ENCODE results near the gene MFNG. TPM values are rescaled to one million over a fixed set of nuclear protein-coding genes. Genes with fewer than 3 reads are reported as not detected.

MFNG gene
- total RNA-seq, 1 experiment from 2014 or later: 7.1 TPM

DNA sequence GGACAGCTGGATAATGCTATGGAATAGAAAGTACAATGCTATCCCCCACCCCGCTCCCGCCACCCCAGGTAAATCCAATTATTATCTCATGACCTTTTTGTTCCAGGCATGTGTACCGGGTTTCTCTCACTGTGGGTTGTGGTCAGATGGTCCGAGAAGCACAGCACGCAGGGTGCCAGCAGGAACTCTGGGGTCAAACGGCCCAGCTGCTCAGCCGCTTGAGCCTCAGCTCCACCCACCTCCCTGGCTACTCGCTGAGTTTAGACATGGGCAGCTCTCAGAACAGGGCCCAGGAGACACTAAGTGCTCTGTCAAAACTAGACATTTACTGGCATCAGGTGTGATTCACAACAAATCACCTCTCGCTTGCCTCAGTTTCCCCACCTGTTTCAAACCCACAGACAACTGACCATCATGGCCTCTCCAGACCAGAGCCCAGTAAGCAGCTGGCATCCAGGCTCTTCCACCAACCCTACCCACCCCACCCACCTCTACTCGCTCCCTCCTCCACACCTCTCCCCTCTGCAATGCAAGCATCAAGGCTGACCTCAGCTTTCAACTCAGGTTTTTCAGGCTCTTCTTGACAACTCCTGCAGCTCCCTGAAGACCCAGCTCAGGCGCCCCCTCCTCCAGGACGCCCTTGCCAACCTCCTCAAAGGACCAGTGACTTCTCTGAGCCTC is 13.0 kb upstream of the MFNG start:
- ChIA-PET CTCF (interaction anchor here (1.2 kb wide), 1 partner anchor 27 kb away, joined by 5 read pairs; no protein-coding TSS in a partner anchor), POLR2A (no interaction called here)
- H3K27me3 ChIP-seq (ENCODE audit: control insufficient read depth, insufficient read depth, low read length): no peaks in the 10 kb centered on the region
- H3K4me3 ChIP-seq (ENCODE audit: low read depth in 2 of 2, low read length in 2 of 2): no peak overlapping the region
- no peaks in the 10 kb centered on the region for H3K9me3 ChIP-seq (ENCODE audit: control insufficient read depth, insufficient read depth, low read depth, low read length)
- DNase-seq (ENCODE audit: low read depth, low spot score) (no peak), ATAC-seq (no peak)
- peak overlapping the region; percentile 77; the same call in 1 of the 2 replicates for H3K27ac ChIP-seq (ENCODE audit: low read length)
- no TSS peak for BruUV-seq (replicated peaks)
- in situ Hi-C loops (cut with HindIII; ENCODE audit: low pct_unique_long_range_greater_than_20kb, low sequenced_read_pairs) (no loop called here), intact Hi-C loops (cut with micrococcal nuclease; ENCODE audit: unreplicated experiment) (no loop called here)
- no peak for TF ChIP-seq POLR2AphosphoS5 (IDR thresholded peaks at IDR 0.05; ENCODE audit: low read depth, low read length)
- TF ChIP-seq, protein P1, sequence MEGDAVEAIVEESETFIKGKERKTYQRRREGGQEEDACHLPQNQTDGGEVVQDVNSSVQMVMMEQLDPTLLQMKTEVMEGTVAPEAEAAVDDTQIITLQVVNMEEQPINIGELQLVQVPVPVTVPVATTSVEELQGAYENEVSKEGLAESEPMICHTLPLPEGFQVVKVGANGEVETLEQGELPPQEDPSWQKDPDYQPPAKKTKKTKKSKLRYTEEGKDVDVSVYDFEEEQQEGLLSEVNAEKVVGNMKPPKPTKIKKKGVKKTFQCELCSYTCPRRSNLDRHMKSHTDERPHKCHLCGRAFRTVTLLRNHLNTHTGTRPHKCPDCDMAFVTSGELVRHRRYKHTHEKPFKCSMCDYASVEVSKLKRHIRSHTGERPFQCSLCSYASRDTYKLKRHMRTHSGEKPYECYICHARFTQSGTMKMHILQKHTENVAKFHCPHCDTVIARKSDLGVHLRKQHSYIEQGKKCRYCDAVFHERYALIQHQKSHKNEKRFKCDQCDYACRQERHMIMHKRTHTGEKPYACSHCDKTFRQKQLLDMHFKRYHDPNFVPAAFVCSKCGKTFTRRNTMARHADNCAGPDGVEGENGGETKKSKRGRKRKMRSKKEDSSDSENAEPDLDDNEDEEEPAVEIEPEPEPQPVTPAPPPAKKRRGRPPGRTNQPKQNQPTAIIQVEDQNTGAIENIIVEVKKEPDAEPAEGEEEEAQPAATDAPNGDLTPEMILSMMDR (IDR thresholded peaks at IDR 0.05): no peak
- peaks cover 67% of the 10 kb centered on the region for H3K4me1 ChIP-seq (ENCODE audit: control insufficient read depth, insufficient read depth, low read length)
- no peaks in the 10 kb centered on the region for H3K36me3 ChIP-seq (ENCODE audit: control insufficient read depth, insufficient read depth, low read length)

GRCh38 chr22:37498289-37498909 is 12.2 kb upstream of the MFNG start:
- POLR2A ChIA-PET: no interaction called here
- no peaks in the 10 kb centered on the region for H3K9me3 ChIP-seq (ENCODE audit: control insufficient read depth, insufficient read depth, low read depth, low read length)
- no peak for DNase-seq (ENCODE audit: low read depth, low spot score)
- H3K27ac ChIP-seq (ENCODE audit: low read length): peak overlapping the region; percentile 39
- ATAC-seq: no peak
- no peaks in the 10 kb centered on the region for H3K27me3 ChIP-seq (ENCODE audit: control insufficient read depth, insufficient read depth, low read length)
- H3K4me3 ChIP-seq (ENCODE audit: low read depth in 2 of 2, low read length in 2 of 2): no peak overlapping the region
- in situ Hi-C loops (cut with HindIII; ENCODE audit: low pct_unique_long_range_greater_than_20kb, low sequenced_read_pairs) (no loop called here), intact Hi-C loops (cut with micrococcal nuclease; ENCODE audit: unreplicated experiment) (no loop called here)
- BruUV-seq (replicated peaks): no TSS peak
- CTCF ChIA-PET: no interaction called here
- TF ChIP-seq, protein P1 (IDR thresholded peaks at IDR 0.05): peak; percentile 81; the same call in 1 of the 2 replicates
- no peak for TF ChIP-seq TCF7L2 (IDR thresholded peaks at IDR 0.05; ENCODE audit: low read depth, low read length)
- H3K4me1 ChIP-seq (ENCODE audit: control insufficient read depth, insufficient read depth, low read length): peaks cover 63% of the 10 kb centered on the region
- no peaks in the 10 kb centered on the region for H3K36me3 ChIP-seq (ENCODE audit: control insufficient read depth, insufficient read depth, low read length)

DNA sequence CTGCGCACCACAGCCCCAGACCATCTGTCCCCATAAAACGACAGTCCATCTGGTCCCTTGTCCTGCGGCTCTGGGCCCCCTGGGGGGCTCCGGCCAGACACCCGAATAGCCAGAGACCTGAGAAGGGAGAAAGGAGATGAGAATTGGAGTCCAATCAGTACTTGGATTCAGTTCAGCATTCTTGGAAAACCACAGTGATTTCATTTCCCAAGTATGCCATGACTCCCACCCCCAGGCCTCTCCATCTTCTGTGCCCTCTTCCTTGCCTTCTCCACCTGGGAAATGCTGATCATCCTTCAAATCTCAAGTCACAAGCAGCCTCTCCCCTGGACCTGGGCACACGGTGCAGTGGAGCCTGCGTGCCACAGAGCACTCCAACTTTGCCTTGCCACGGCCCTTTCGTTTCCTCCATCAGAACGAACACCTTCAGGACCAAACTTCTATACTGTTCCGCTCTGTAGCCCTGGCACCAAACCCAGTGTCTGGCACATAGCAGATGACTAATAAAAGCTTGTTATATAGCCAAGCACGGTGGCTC is 10.9 kb upstream of the MFNG start:
- Histone ChIP-seq H3K4me1 (ENCODE audit: control insufficient read depth, insufficient read depth, low read length) (peaks cover 60% of the 10 kb centered on the region), H3K27me3 (ENCODE audit: control insufficient read depth, insufficient read depth, low read length) (no peaks in the 10 kb centered on the region), H3K27ac (ENCODE audit: low read length) (peak overlapping the region; percentile 44; the same call in 1 of the 2 replicates), H3K9me3 (ENCODE audit: control insufficient read depth, insufficient read depth, low read depth, low read length) (no peaks in the 10 kb centered on the region), H3K36me3 (ENCODE audit: control insufficient read depth, insufficient read depth, low read length) (no peaks in the 10 kb centered on the region), H3K4me3 (ENCODE audit: low read depth in 2 of 2, low read length in 2 of 2) (no peak overlapping the region)
- ChIA-PET CTCF (interaction anchor here (1.3 kb wide), 1 partner anchor 25 kb away, joined by 3 read pairs; no protein-coding TSS in a partner anchor), POLR2A (no interaction called here)
- intact Hi-C loops (cut with micrococcal nuclease; ENCODE audit: unreplicated experiment): no loop called here
- in situ Hi-C loops (cut with HindIII; ENCODE audit: low pct_unique_long_range_greater_than_20kb, low sequenced_read_pairs): no loop called here
- TF ChIP-seq TCF7L2 (IDR thresholded peaks at IDR 0.05; ENCODE audit: low read depth, low read length) (no peak), POLR2AphosphoS5 (IDR thresholded peaks at IDR 0.05; ENCODE audit: low read depth, low read length) (no peak), SIN3A (IDR thresholded peaks at IDR 0.05; ENCODE audit: borderline replicate concordance, insufficient read depth, low read depth, low read length) (no peak)
- TF ChIP-seq, protein P1 (IDR thresholded peaks at IDR 0.05): no peak
- TF ChIP-seq, protein P2, sequence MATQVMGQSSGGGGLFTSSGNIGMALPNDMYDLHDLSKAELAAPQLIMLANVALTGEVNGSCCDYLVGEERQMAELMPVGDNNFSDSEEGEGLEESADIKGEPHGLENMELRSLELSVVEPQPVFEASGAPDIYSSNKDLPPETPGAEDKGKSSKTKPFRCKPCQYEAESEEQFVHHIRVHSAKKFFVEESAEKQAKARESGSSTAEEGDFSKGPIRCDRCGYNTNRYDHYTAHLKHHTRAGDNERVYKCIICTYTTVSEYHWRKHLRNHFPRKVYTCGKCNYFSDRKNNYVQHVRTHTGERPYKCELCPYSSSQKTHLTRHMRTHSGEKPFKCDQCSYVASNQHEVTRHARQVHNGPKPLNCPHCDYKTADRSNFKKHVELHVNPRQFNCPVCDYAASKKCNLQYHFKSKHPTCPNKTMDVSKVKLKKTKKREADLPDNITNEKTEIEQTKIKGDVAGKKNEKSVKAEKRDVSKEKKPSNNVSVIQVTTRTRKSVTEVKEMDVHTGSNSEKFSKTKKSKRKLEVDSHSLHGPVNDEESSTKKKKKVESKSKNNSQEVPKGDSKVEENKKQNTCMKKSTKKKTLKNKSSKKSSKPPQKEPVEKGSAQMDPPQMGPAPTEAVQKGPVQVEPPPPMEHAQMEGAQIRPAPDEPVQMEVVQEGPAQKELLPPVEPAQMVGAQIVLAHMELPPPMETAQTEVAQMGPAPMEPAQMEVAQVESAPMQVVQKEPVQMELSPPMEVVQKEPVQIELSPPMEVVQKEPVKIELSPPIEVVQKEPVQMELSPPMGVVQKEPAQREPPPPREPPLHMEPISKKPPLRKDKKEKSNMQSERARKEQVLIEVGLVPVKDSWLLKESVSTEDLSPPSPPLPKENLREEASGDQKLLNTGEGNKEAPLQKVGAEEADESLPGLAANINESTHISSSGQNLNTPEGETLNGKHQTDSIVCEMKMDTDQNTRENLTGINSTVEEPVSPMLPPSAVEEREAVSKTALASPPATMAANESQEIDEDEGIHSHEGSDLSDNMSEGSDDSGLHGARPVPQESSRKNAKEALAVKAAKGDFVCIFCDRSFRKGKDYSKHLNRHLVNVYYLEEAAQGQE (IDR thresholded peaks at IDR 0.05; ENCODE audit: insufficient read depth in 1 of 2, low read depth in 2 of 2, low read length in 1 of 2): no peak
- DNase-seq (ENCODE audit: low read depth, low spot score): peak; percentile 35
- peak; percentile 37 for ATAC-seq
- BruUV-seq (replicated peaks): no TSS peak

All from Panc1 (cell line).